ENCODE data around the gene ADM2.

ADM2 gene

DNA sequence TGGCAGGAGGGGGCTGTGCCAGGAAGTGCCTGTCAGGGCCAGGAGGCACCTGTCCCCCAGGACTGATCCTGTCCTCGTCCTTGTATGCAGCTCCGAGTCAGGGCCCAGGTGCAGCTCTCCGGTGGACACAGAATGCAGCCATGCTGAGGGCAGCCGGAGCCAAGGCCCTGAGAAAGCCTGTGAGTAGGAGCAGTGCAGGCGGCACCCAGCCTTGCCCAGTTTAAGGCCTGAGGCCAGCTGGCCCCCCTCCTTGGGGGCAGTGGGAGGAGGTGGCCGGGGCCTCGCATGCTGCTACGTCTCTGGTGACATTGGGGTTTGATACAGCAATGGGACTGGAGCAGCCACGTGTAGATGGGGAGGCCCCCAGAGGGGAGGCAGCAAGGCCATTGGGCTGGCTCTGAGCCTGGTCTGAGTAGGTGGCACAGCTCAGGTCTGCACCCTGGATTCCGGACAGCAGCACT lies 41.4 kb upstream of the ADM2 start:
- TF ChIP-seq, protein P1, sequence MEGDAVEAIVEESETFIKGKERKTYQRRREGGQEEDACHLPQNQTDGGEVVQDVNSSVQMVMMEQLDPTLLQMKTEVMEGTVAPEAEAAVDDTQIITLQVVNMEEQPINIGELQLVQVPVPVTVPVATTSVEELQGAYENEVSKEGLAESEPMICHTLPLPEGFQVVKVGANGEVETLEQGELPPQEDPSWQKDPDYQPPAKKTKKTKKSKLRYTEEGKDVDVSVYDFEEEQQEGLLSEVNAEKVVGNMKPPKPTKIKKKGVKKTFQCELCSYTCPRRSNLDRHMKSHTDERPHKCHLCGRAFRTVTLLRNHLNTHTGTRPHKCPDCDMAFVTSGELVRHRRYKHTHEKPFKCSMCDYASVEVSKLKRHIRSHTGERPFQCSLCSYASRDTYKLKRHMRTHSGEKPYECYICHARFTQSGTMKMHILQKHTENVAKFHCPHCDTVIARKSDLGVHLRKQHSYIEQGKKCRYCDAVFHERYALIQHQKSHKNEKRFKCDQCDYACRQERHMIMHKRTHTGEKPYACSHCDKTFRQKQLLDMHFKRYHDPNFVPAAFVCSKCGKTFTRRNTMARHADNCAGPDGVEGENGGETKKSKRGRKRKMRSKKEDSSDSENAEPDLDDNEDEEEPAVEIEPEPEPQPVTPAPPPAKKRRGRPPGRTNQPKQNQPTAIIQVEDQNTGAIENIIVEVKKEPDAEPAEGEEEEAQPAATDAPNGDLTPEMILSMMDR (IDR thresholded peaks at IDR 0.05): no peak

DNA sequence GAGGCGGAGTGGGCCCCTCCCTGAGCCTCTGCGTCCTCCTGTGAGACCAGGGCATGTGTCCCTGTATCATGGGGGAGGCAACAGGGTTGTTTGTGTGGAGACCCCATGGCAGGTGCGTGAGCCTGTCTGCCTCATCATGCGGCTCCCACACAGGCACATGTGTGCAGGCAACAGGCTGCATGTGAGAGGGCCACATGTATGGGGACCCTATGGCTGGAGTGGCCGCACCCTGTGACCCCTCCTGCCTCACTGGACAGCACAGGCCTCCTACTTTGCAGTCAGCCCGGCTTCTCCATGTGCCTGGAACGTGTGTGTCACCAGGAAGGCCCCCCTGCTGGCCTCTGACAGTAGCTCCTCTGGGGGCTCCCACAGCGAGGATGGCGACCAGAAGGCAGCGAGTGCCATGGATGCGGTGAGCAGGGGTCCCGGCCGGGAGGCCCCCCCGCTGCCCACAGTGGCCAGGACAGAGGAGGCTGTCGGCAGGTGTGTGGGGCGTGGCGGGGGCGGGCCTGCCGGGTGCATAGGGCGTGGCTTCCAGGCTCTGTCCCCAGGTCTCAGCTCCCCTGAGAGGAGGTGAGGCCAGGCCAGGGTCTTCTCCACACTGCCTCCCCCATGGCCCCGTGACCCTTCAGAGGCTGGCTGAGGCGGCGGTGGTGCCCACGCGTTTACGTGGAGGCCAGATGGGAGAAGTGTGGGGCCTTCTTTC lies 40.6 kb upstream of the ADM2 start:
- H3K4me1 ChIP-seq (ENCODE audit: control insufficient read depth in 1 of 2, insufficient read depth in 1 of 2, low read depth in 1 of 2, low read length in 1 of 2): no peaks in the 10 kb centered on the region
- no peak overlapping the region for H3K4me3 ChIP-seq (ENCODE audit: low read depth in 1 of 2, low read length in 1 of 2)
- no peaks in the 10 kb centered on the region for H3K27me3 ChIP-seq
- peaks cover 96% of the 10 kb centered on the region for H3K36me3 ChIP-seq
- TF ChIP-seq, protein P1 (IDR thresholded peaks at IDR 0.05): no peak
- no peaks in the 10 kb centered on the region for H3K9me3 ChIP-seq
- H3K27ac ChIP-seq: no peak overlapping the region

More for the DNA sequence above, 41.4 kb upstream of the ADM2 start:
- Histone ChIP-seq H3K27me3 (no peaks in the 10 kb centered on the region), H3K4me1 (ENCODE audit: control insufficient read depth in 1 of 2, insufficient read depth in 1 of 2, low read depth in 1 of 2, low read length in 1 of 2) (no peaks in the 10 kb centered on the region), H3K9me3 (no peaks in the 10 kb centered on the region), H3K36me3 (peaks cover 96% of the 10 kb centered on the region), H3K4me3 (ENCODE audit: low read depth in 1 of 2, low read length in 1 of 2) (no peak overlapping the region), H3K27ac (no peak overlapping the region)

DNA sequence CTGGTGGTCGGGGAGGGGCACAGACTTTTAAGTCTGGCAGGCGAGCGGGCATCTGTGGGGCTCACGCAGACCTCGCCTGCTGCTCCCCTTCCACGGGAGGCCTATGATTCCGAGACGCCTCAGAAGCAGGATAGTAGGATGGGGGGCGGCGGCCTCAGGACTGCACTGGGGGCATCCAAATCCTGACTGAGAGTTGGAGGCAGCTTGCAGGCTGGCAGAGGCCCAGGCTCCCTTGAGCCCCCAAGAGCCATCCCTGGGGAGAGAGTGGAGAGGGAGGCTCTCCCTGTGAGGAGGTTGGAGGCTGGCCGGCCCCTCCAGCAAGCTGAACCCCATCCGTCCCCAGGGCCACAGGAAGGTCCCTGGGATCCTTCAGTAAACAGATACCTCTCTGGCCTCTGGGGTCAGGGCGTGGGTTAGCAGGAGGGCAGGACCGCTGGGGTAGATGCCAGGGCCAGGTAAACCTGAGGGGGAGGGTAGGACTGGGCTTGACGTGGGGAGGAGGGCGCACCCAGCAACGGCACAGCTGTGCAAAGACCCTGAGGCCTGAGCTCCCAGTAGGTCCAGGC lies 39.8 kb upstream of the ADM2 start:
- TF ChIP-seq, protein P1 (IDR thresholded peaks at IDR 0.05): no peak

DNA sequence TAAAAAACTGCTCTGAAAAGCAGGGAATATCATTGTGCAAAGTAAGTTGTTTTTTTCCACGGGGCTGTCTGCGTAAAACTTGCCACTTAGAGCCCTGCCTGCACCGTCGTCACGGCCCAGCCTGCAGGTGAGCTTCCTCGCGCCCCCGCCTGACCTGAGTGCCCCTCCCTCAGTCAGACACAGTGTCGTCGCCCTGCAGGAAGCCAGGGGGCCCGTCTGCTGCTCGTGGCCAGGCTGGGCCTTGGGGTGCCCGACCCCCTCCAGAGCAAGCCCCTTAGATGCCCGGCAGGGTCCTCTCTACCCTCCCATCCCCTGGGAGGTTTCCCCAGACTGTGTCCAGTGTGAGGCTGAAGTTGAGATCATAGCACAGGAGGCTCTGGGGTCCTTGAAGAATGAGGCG lies 38.1 kb upstream of the ADM2 start:
- Histone ChIP-seq H3K36me3 (peaks cover 96% of the 10 kb centered on the region), H3K27ac (no peak overlapping the region), H3K9me3 (no peaks in the 10 kb centered on the region), H3K4me3 (ENCODE audit: low read depth in 1 of 2, low read length in 1 of 2) (no peak overlapping the region), H3K27me3 (no peaks in the 10 kb centered on the region), H3K4me1 (ENCODE audit: control insufficient read depth in 1 of 2, insufficient read depth in 1 of 2, low read depth in 1 of 2, low read length in 1 of 2) (no peaks in the 10 kb centered on the region)
- TF ChIP-seq, protein P1 (IDR thresholded peaks at IDR 0.05): no peak

More for the DNA sequence above, 39.8 kb upstream of the ADM2 start:
- Histone ChIP-seq H3K4me1 (ENCODE audit: control insufficient read depth in 1 of 2, insufficient read depth in 1 of 2, low read depth in 1 of 2, low read length in 1 of 2) (no peaks in the 10 kb centered on the region), H3K4me3 (ENCODE audit: low read depth in 1 of 2, low read length in 1 of 2) (no peak overlapping the region), H3K36me3 (peaks cover 96% of the 10 kb centered on the region), H3K27ac (no peak overlapping the region), H3K9me3 (no peaks in the 10 kb centered on the region), H3K27me3 (no peaks in the 10 kb centered on the region)

DNA sequence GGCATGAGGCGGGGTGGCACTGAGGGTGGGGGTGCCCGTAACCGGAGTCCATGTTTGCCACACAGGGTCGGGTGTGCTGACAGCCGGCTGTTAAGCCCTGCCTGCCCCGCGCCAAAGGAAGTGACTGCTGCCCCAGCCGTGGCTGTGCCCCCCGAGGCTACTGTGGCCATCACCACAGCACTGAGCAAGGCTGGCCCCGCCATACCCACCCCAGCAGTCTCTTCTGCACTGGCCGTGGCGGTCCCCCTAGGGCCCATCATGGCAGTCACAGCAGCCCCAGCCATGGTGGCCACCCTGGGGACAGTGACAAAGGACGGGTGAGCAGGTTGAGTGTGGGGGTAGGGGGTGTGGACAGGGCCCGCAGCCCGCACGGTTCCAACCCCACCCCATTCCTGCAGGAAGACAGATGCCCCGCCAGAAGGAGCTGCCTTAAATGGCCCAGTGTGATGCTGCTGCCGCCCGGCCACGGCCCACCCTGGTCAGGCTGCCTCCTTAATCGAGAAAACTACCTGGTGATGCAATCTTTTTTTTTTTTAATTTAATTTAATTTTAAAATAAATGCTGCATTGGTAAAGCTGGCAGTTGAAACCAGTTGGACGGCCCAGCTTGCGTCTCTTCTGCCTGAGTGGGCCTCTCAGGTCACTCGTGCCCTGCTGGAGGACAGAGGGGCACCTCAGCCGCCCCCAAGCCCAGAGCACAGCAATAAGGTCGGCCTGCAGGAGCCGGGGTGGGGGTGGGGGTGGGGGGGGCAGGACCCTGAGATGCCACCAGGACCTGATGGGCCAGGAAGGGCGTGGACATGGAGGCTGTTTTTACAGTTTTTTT lies 37.3 kb upstream of the ADM2 start:
- Histone ChIP-seq H3K27ac (no peak overlapping the region), H3K4me1 (ENCODE audit: control insufficient read depth in 1 of 2, insufficient read depth in 1 of 2, low read depth in 1 of 2, low read length in 1 of 2) (no peaks in the 10 kb centered on the region), H3K27me3 (no peaks in the 10 kb centered on the region), H3K36me3 (peaks cover 95% of the 10 kb centered on the region), H3K4me3 (ENCODE audit: low read depth in 1 of 2, low read length in 1 of 2) (no peak overlapping the region), H3K9me3 (no peaks in the 10 kb centered on the region)
- TF ChIP-seq, protein P1 (IDR thresholded peaks at IDR 0.05): no peak
